Right atrium auricular region (tissue), 2 donors: ENCODE measurements around the gene GPR3. TPM values are rescaled to one million over a fixed set of nuclear protein-coding genes. Genes with fewer than 3 reads are reported as not detected.
"Not testable (repeated sequence)": the region's sequence is repeated elsewhere in the genome, so short reads cannot be mapped to it uniquely, and the experiment has no call there.

Experiments used
- DNase-seq: peaks from one replicate; pipeline ENCODE4 v3.0.0-alpha.2; 2019; ENCODE audit warnings: low spot score
- H3K27ac ChIP-seq, 2 donors: fragments of 200-600 bp; sonication (generic); 1 replicate in 1 of 2; 2 replicates in 1 of 2; pipeline ENCODE4 v1.5.1; 2016 to 2019
- H3K27me3 ChIP-seq, 2 donors: fragments of 200-600 bp; sonication (generic); one replicate each; pipeline versions ENCODE4 v1.5.1 to v1.6.0; 2017 to 2019
- H3K36me3 ChIP-seq: fragments of 200-600 bp; sonication (generic); one replicate; pipeline ENCODE4 v1.5.1; 2016
- H3K4me1 ChIP-seq, 2 donors: fragments of 200-600 bp; sonication (generic); one replicate each; pipeline versions ENCODE4 v1.5.1 to v1.6.0; 2017 to 2019
- H3K4me3 ChIP-seq, 2 donors: fragments of 200-600 bp; sonication (generic); 1 replicate in 1 of 2; 2 replicates in 1 of 2; pipeline ENCODE4 v1.5.1; 2017 to 2019; ENCODE audit warnings: mild to moderate bottlenecking in 1 of 2, moderate library complexity in 1 of 2
- H3K9me3 ChIP-seq, 2 donors: fragments of 200-600 bp; sonication (generic); one replicate each; pipeline ENCODE4 v1.5.1; 2019
- CTCF ChIP-seq, 2 donors: fragments of 200-600 bp; sonication (generic); IDR thresholded peaks; one replicate each; pipeline ENCODE4 v1.5.1; 2019; ENCODE audit warnings: antibody characterized with exemption in 2 of 2
- total RNA-seq, 2 donors: library from RNA; depleted of rRNA; stranded (reverse); fragments of >200 nt; gene quantifications; one replicate each; pipeline ENCODE4 v1.1.0, GENCODE V29; 2016

Gene GPR3
- total RNA-seq, 2 donors from 2014 or later = 2.9 to 4.4 TPM

- Histone ChIP-seq H3K4me3 (no peak overlapping the region), H3K4me1 (peaks cover 0 to 98% of the 10 kb centered on the region in 2 donors), H3K9me3 (no peaks in the 10 kb centered on the region), H3K27ac (peak overlapping the region; percentile 84 to 94), H3K27me3 (no peaks in the 10 kb centered on the region), H3K36me3 (no peaks in the 10 kb centered on the region)
- no peak for TF ChIP-seq CTCF (IDR thresholded peaks at IDR 0.05)
- DNase-seq = no peak
Measured at GRCh38 chr1:27430903-27431600, 38.6 kb downstream of the GPR3 start.

GRCh38 chr1:27431601-27431940 is 39.1 kb downstream of the GPR3 start:
- H3K27ac ChIP-seq = peak overlapping the region; percentile 84 to 94
- no peaks in the 10 kb centered on the region for H3K9me3 ChIP-seq
- no peak for TF ChIP-seq CTCF (IDR thresholded peaks at IDR 0.05)
- no peaks in the 10 kb centered on the region for H3K27me3 ChIP-seq
- peaks cover 0 to 98% of the 10 kb centered on the region in 2 donors for H3K4me1 ChIP-seq
- H3K4me3 ChIP-seq = no peak overlapping the region
- no peak for DNase-seq
- no peaks in the 10 kb centered on the region for H3K36me3 ChIP-seq

GRCh38 chr1:27432725-27433124 is 40.3 kb downstream of the GPR3 start:
- H3K36me3 ChIP-seq, H3K27me3 ChIP-seq, H3K9me3 ChIP-seq, DNase-seq, H3K4me3 ChIP-seq: not testable (repeated sequence)
- peaks cover 0 to 98% of the 10 kb centered on the region in 2 donors for H3K4me1 ChIP-seq
- H3K27ac ChIP-seq = peak overlapping the region in 1 of 2 donors; percentile 88

GRCh38 chr1:27433706-27434105 is 41.3 kb downstream of the GPR3 start:
- Histone ChIP-seq H3K27ac (peak overlapping the region; percentile 66 to 88), H3K4me1 (peaks cover 0 to 98% of the 10 kb centered on the region in 2 donors), H3K36me3 (no peaks in the 10 kb centered on the region), H3K9me3 (no peaks in the 10 kb centered on the region), H3K27me3 (no peaks in the 10 kb centered on the region), H3K4me3 (no peak overlapping the region)
- no peak for TF ChIP-seq CTCF (IDR thresholded peaks at IDR 0.05)
- no peak for DNase-seq

GRCh38 chr1:27435566-27436203 is 43.3 kb downstream of the GPR3 start:
- no peak for DNase-seq
- no peaks in the 10 kb centered on the region for H3K9me3 ChIP-seq
- TF ChIP-seq CTCF (IDR thresholded peaks at IDR 0.05) = no peak
- H3K36me3 ChIP-seq = peaks cover 11% of the 10 kb centered on the region
- peaks cover 0 to 84% of the 10 kb centered on the region in 2 donors for H3K4me1 ChIP-seq
- H3K27me3 ChIP-seq = no peaks in the 10 kb centered on the region
- no peak overlapping the region for H3K4me3 ChIP-seq
- peak overlapping the region; percentile 66 to 88 for H3K27ac ChIP-seq

GRCh38 chr1:27436204-27437159 is 44.1 kb downstream of the GPR3 start:
- H3K27ac ChIP-seq = peak overlapping the region; percentile 71 to 88
- TF ChIP-seq CTCF (IDR thresholded peaks at IDR 0.05) = no peak
- H3K36me3 ChIP-seq = peaks cover 17% of the 10 kb centered on the region
- no peaks in the 10 kb centered on the region for H3K9me3 ChIP-seq
- H3K4me1 ChIP-seq = peaks cover 0 to 76% of the 10 kb centered on the region in 2 donors
- no peak overlapping the region for H3K4me3 ChIP-seq
- no peak for DNase-seq
- H3K27me3 ChIP-seq = no peaks in the 10 kb centered on the region
